HepG2 (cell line): ENCODE data around the gene TTC31. TPM values are rescaled to one million over a fixed set of nuclear protein-coding genes. Genes with fewer than 3 reads are reported as not detected.

Experiments
- ATAC-seq: fragments of 200-7000 bp; cut with Tn5 transposase; 3 replicates; pipeline ENCODE4 v1.9.1; 2020; ENCODE audit warnings: mild to moderate bottlenecking, moderate library complexity
- BruUV-seq: library from RNA; stranded (reverse); fragments of 400-500 nt; replicated peaks from 2 replicates; lab custom pipeline; 2021; lab: Mats Ljungman, UMichigan
- CTCF ChIA-PET: fragments of 300-600 bp; formaldehyde crosslinking; extraction: SDS; loops from one replicate; lab custom pipeline; 2021; ENCODE audit warnings: low total read pairs, inconsistent platforms, low intra/inter-chr PET ratio; lab: Yijun Ruan, JAX
- POLR2A ChIA-PET: fragments of 350-600 bp; sonication (Branson Sonifier 250); formaldehyde crosslinking; loops from one replicate; lab custom pipeline; 2020; ENCODE audit warnings: antibody characterized with exemption, inconsistent platforms; lab: Yijun Ruan, JAX
- DNase-seq: peaks from one replicate; pipeline ENCODE4 v3.0.0-alpha.2; 2015; ENCODE audit warnings: low spot score
- FAIRE-seq: peaks from 3 replicates; lab custom pipeline; 2011; peaks lifted over from hg19 to GRCh38; lab: Jason Lieb, UNC
- H2AFZ ChIP-seq: one replicate; pipeline ENCODE4 v1.6.1; 2011; ENCODE audit warnings: low read length, inconsistent platforms
- H3K27ac ChIP-seq: fragments of 300-600 bp; 3 replicates; pipeline ENCODE4 v1.8.0; 2011; ENCODE audit warnings: mixed run types, mild to moderate bottlenecking, mixed read lengths, low read length, inconsistent platforms; ENCODE audit not compliant: insufficient read depth; ENCODE audit errors: extremely low read length
- H3K27me3 ChIP-seq, 2 experiments: fragments of 200-600 bp in 1 of 2; 2 replicates in 1 of 2; 3 replicates in 1 of 2; pipeline versions ENCODE4 v1.6.0 to v1.8.0; 2011; ENCODE audit warnings: low read length in 2 of 2, mild to moderate bottlenecking in 2 of 2, moderate library complexity in 2 of 2, inconsistent platforms in 1 of 2; ENCODE audit not compliant: insufficient read depth in 2 of 2, control insufficient read depth in 1 of 2
- H3K36me3 ChIP-seq, 2 experiments: fragments of 200-600 bp in 1 of 2; replicated peaks in 1 of 2; 2 replicates in 1 of 2; 3 replicates in 1 of 2; pipeline versions ENCODE4 v1.5.1 to v1.8.0; 2011; ENCODE audit warnings: low read length in 2 of 2, inconsistent platforms in 1 of 2; ENCODE audit not compliant: insufficient read depth in 2 of 2, control insufficient read depth in 1 of 2
- H3K4me1 ChIP-seq: 2 replicates; pipeline ENCODE4 v1.5.1; 2012; ENCODE audit warnings: low read length, inconsistent platforms; ENCODE audit not compliant: insufficient read depth
- H3K4me2 ChIP-seq: 2 replicates; pipeline ENCODE4 v1.6.0; 2011; ENCODE audit warnings: low read depth, low read length, inconsistent platforms
- H3K4me3 ChIP-seq, 3 experiments: fragments of 200-600 bp in 1 of 3; sonication (generic), shearing (Covaris generic) in 1 of 3; replicated peaks in 1 of 3; 2 replicates each; pipeline ENCODE4 v1.5.1; 2011 to 2016; ENCODE audit warnings: low read length in 3 of 3, inconsistent platforms in 2 of 3, low read depth in 2 of 3, mild to moderate bottlenecking in 2 of 3, control low read depth in 1 of 3, mixed read lengths in 1 of 3; ENCODE audit not compliant: insufficient read depth in 1 of 3
- H3K79me2 ChIP-seq: one replicate; pipeline ENCODE4 v1.6.1; 2011; ENCODE audit warnings: low read length, inconsistent platforms; ENCODE audit not compliant: insufficient read depth
- H3K9ac ChIP-seq: 2 replicates; pipeline ENCODE4 v1.6.0; 2011; ENCODE audit warnings: mild to moderate bottlenecking, low read depth, low read length, inconsistent platforms; ENCODE audit not compliant: insufficient read depth
- H3K9me3 ChIP-seq: 2 replicates; pipeline ENCODE4 v1.5.1; 2012; ENCODE audit warnings: mild to moderate bottlenecking, low read length
- H4K20me1 ChIP-seq: 2 replicates; pipeline ENCODE4 v1.6.0; 2011; ENCODE audit warnings: inconsistent platforms, mild to moderate bottlenecking, low read length, moderate library complexity; ENCODE audit not compliant: insufficient read depth
- BCLAF1 ChIP-seq: fragments of 450-650 bp; IDR thresholded peaks from 2 replicates; pipeline ENCODE4 v1.6.1; 2017; ENCODE audit warnings: mild to moderate bottlenecking
- CEBPB ChIP-seq: IDR thresholded peaks from 2 replicates; pipeline ENCODE4 v1.6.1; 2011; ENCODE audit warnings: low read depth, low read length, improper control_type of control experiment, borderline replicate concordance
- ZKSCAN5 ChIP-seq: sonication (generic); formaldehyde crosslinking; IDR thresholded peaks from 2 replicates; pipeline ENCODE4 v1.5.1; 2020; ENCODE audit warnings: mild to moderate bottlenecking, missing genetic modification reagents
- ZNF460 ChIP-seq: sonication (generic); formaldehyde crosslinking; IDR thresholded peaks from 2 replicates; pipeline ENCODE4 v1.5.1; 2020; ENCODE audit warnings: missing genetic modification reagents, mild to moderate bottlenecking, borderline replicate concordance
- ZNF816 ChIP-seq: sonication (generic); formaldehyde crosslinking; IDR thresholded peaks from 2 replicates; pipeline ENCODE4 v1.8.0; 2022; ENCODE audit warnings: missing genetic modification reagents, mild to moderate bottlenecking, borderline replicate concordance
- WGBS: methylation state at CpG from one replicate; pipeline ENCODE4 v1.1.6; 2017; ENCODE audit warnings: low lambda C conversion rate; 5-methylcytosine and 5-hydroxymethylcytosine counted together
- in situ Hi-C: cut with HindIII; loops from 2 replicates; pipeline ENCODE4 v1.10.0; 2017; ENCODE audit warnings: low pct_unique_long_range_greater_than_20kb; ENCODE audit not compliant: extremely low pct_ligation_motif_present
- intact Hi-C: fragments of 100-400 bp; cut with micrococcal nuclease; formaldehyde crosslinking; loops from one replicate; pipeline ENCODE4 v1.10.0; 2022; ENCODE audit not compliant: unreplicated experiment
- polyA plus RNA-seq, 8 experiments: library from polyadenylated mRNA; depleted of rRNA in 3 of 8; stranded (reverse) in 7 of 8; unstranded in 1 of 8; fragments of >200 nt; fragmentation: Illumina TruSeq in 4 of 8; extraction: Trizol in 4 of 8; gene quantifications; 2 replicates each; pipeline versions ENCODE4 v1.2.1 to v1.2.3, GENCODE V29; 2011 to 2016; ENCODE audit warnings: low read depth in 4 of 8, missing spikeins in 1 of 8, mixed read lengths in 1 of 8; ENCODE audit not compliant: insufficient read depth in 1 of 8
- total RNA-seq, 5 experiments: library from RNA; depleted of rRNA; stranded (reverse); fragments of >200 nt; fragmentation: Illumina TruSeq; extraction: Trizol; gene quantifications; 2 replicates each; pipeline ENCODE4 v1.2.3, GENCODE V29; 2016; ENCODE audit warnings: low read depth in 1 of 5
- TF ChIP-seq, protein P1 (sequence below): sonication (generic); formaldehyde crosslinking; IDR thresholded peaks from 2 replicates; pipeline ENCODE4 v1.9.0; 2021; ENCODE audit warnings: mild to moderate bottlenecking, missing genetic modification reagents
- TF ChIP-seq, protein P2 (sequence below): sonication (generic); formaldehyde crosslinking; IDR thresholded peaks from 2 replicates; pipeline ENCODE4 v1.4.0; 2020; ENCODE audit warnings: missing genetic modification reagents

Gene TTC31
- total and polyA plus RNA-seq, 2 of the 13 experiments (the other 11 are each of a cell fraction or from before 2014, with no cell fraction given): 28.3 to 39.5 TPM

- ChIA-PET CTCF (interaction anchor here (1.5 to 1.9 kb wide), 2 partner anchors 23 to 47 kb away, joined by 3 to 5 read pairs; partner anchors contain the start of genes CCDC142, PCGF1 and TTC31), POLR2A (interaction anchor here (0.6 to 5.9 kb wide), 25 partner anchors 8 to 352 kb away, joined by 3 to 93 read pairs (median 6); partner anchors contain the start of genes CCDC142, INO80B, LBX2 and LOXL3)
- peak overlapping the region; percentile 95 for H3K27ac ChIP-seq
- H3K79me2 ChIP-seq: peaks cover 36% of the 10 kb centered on the region
- peaks cover 46% of the 10 kb centered on the region for H3K4me1 ChIP-seq
- H4K20me1 ChIP-seq: no peaks in the 10 kb centered on the region
- peak; percentile 8 for ATAC-seq
- BruUV-seq: no TSS peak
- H3K4me3 ChIP-seq: peak overlapping the region; percentile 84 to 100 (median 100)
- no peak overlapping the region for H2AFZ ChIP-seq
- DNase-seq: no peak
- no peak for FAIRE-seq
- H3K9ac ChIP-seq: peak overlapping the region; percentile 99
- 48% methylated on average over 33 of the region's 54 CpGs for WGBS
- intact Hi-C loops: no loop called here
- no peaks in the 10 kb centered on the region; a peak in 1 of 5 replicates for H3K27me3 ChIP-seq
- H3K4me2 ChIP-seq: peak overlapping the region; percentile 88
- H3K36me3 ChIP-seq: peaks cover 19 to 33% of the 10 kb centered on the region in 2 experiments
- in situ Hi-C loops: no loop called here
- H3K9me3 ChIP-seq: no peaks in the 10 kb centered on the region
- TF ChIP-seq ZNF460 (CRISPR knock-in tag) (no peak), ZNF816 (CRISPR knock-in tag) (peak; percentile 15; the same call in 1 of the 2 replicates), ZKSCAN5 (CRISPR knock-in tag) (0 out of 2 replicates have a peak, but pooled peaks have one; percentile 39), BCLAF1 (no peak), CEBPB (no peak)
- TF ChIP-seq, protein P1, sequence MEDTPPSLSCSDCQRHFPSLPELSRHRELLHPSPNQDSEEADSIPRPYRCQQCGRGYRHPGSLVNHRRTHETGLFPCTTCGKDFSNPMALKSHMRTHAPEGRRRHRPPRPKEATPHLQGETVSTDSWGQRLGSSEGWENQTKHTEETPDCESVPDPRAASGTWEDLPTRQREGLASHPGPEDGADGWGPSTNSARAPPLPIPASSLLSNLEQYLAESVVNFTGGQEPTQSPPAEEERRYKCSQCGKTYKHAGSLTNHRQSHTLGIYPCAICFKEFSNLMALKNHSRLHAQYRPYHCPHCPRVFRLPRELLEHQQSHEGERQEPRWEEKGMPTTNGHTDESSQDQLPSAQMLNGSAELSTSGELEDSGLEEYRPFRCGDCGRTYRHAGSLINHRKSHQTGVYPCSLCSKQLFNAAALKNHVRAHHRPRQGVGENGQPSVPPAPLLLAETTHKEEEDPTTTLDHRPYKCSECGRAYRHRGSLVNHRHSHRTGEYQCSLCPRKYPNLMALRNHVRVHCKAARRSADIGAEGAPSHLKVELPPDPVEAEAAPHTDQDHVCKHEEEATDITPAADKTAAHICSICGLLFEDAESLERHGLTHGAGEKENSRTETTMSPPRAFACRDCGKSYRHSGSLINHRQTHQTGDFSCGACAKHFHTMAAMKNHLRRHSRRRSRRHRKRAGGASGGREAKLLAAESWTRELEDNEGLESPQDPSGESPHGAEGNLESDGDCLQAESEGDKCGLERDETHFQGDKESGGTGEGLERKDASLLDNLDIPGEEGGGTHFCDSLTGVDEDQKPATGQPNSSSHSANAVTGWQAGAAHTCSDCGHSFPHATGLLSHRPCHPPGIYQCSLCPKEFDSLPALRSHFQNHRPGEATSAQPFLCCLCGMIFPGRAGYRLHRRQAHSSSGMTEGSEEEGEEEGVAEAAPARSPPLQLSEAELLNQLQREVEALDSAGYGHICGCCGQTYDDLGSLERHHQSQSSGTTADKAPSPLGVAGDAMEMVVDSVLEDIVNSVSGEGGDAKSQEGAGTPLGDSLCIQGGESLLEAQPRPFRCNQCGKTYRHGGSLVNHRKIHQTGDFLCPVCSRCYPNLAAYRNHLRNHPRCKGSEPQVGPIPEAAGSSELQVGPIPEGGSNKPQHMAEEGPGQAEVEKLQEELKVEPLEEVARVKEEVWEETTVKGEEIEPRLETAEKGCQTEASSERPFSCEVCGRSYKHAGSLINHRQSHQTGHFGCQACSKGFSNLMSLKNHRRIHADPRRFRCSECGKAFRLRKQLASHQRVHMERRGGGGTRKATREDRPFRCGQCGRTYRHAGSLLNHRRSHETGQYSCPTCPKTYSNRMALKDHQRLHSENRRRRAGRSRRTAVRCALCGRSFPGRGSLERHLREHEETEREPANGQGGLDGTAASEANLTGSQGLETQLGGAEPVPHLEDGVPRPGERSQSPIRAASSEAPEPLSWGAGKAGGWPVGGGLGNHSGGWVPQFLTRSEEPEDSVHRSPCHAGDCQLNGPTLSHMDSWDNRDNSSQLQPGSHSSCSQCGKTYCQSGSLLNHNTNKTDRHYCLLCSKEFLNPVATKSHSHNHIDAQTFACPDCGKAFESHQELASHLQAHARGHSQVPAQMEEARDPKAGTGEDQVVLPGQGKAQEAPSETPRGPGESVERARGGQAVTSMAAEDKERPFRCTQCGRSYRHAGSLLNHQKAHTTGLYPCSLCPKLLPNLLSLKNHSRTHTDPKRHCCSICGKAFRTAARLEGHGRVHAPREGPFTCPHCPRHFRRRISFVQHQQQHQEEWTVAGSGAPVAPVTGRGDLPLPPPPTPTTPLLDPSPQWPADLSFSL (CRISPR knock-in tag): 0 out of 2 replicates have a peak, but pooled peaks have one; percentile 16
- TF ChIP-seq, protein P2, sequence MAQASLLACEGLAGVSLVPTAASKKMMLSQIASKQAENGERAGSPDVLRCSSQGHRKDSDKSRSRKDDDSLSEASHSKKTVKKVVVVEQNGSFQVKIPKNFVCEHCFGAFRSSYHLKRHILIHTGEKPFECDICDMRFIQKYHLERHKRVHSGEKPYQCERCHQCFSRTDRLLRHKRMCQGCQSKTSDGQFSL (CRISPR knock-in tag): peak; percentile 60
These were observed 47.6 kb downstream of the TTC31 start for GRCh38 chr2:74530239-74531187.
